Erythroblast (primary cell): ENCODE results near the gene ARPIN.

Experiments used
- GATA1 ChIP-seq: IDR thresholded peaks from 2 replicates; pipeline ENCODE4 v1.6.1; 2011; ENCODE audit warnings: low read depth, mild to moderate bottlenecking, control low read depth, low read length, moderate library complexity
- POLR2A ChIP-seq: IDR thresholded peaks from 2 replicates; pipeline ENCODE4 v1.6.1; 2011; ENCODE audit warnings: mild to moderate bottlenecking, low read length

DNA sequence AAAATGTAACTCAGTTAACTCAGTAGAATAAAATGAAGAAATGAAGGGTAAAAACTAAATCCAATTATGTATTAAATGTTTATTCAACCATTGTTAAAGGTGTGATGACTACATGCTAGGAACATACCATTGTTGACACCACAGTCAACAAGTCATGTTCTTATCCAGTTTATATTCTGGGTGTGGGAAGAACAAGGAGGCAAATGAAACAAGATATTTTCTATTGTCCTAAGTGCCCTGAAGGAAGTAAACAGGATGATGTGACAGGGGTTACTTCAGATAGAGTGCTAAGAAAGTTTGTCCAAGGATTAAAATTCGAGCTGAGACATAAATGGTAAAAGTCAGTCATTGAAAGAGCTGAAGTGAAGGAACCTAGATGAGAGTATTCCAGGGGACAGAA, 32.0 kb downstream of the ARPIN start:
- TF ChIP-seq POLR2A (no peak), GATA1 (no peak)
